Hippocampal formation (tissue), 2 donors: ENCODE measurements around the gene PTPRN2.

Experiments
- DNase-seq, 2 donors: peaks; one replicate each; lab custom pipeline; 2025; lab: John Stamatoyannopoulos, UW

The PTPRN2 gene

DNA sequence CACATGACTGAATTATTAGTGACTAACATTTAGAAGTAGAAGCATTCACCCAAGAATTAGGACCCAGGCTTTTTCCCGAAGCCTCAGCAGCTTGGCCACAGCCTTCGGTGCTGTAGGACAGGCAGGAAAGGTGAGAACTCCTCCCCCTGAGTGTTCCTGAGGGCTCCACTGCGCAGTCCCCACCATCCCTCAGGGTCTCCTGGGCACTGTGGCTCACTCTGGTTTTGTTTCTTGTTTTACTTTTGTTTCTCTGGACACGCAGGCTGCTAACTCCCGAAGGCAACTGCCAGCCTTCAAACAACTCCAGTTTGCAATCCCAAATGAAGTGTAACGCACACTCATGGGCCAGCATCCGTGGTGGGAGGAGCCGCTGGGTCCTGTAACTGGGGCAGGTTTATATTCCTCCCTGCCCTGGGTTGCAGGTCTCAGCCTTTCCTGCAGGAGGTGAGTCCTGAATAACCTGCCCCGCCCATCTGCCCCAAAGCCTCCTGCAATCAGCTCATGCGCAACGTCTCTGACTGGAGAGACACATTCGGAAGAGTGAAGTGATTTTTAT, 492.9 kb downstream of the PTPRN2 start:
- DNase-seq: no peak

GRCh38 chr7:158094046-158094445, 493.6 kb downstream of the PTPRN2 start:
- DNase-seq: no peak

GRCh38 chr7:158093156-158093796, 494.3 kb downstream of the PTPRN2 start:
- no peak for DNase-seq

- DNase-seq: no peak
These were observed 500.4 kb downstream of the PTPRN2 start for GRCh38 chr7:158087196-158087595.

DNA sequence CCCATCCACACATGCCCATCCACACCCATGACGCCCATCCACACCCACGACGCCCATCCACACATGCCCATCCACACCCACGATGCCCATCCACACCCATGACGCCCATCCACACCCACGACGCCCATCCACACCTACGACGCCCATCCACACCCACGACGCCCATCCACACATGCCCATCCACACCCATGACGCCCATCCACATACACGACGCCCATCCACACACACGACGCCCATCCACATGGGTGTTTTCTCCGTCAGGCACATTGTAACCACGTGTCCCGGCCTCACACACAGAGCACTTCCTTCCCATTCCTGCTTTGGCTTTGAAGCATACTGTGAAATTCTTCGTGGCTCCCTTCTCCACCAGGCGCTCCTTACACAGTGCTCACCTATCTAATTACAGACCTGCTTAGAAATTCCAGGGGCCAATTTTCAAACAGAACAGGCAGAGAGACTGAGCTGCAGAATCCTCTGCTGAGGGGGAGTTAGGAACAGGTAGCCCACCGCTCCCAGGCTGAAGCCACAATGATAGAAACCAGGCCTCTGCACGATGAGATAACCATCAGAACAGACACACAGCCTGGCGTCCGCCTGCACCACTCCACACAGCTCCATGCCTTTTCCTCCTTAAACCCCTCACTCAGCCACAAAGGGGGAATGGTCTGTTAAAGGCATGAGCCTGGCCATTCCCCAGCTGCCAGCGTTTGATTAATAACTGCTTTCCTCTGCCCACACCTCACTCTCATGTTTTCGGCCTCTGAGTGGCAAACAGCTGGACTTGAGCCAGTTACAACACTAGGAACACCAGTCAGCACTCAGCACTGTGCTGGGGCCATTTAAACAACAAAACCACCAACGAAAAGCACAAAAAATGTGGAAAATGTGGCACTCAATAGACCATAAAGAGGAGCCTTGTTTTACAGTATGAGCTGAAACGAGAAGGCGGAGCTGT, 501.6 kb downstream of the PTPRN2 start:
- DNase-seq: no peak

DNA sequence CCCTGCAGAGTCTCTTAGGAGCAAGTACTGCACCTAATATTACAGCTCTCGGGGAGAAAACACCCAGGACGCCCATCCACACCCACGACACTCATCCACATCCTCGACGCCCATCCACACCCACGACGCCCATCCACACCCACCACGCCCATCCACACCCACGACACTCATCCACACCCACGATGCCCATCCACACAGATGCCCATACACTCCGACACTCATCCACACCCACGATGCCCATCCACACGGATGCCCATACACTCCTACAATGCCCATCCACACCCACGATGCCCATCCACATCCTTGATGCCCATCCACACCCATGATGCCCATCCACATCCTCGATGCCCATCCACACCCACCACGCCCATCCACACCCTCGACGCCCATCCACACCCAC, 503.1 kb downstream of the PTPRN2 start:
- no peak for DNase-seq

DNA sequence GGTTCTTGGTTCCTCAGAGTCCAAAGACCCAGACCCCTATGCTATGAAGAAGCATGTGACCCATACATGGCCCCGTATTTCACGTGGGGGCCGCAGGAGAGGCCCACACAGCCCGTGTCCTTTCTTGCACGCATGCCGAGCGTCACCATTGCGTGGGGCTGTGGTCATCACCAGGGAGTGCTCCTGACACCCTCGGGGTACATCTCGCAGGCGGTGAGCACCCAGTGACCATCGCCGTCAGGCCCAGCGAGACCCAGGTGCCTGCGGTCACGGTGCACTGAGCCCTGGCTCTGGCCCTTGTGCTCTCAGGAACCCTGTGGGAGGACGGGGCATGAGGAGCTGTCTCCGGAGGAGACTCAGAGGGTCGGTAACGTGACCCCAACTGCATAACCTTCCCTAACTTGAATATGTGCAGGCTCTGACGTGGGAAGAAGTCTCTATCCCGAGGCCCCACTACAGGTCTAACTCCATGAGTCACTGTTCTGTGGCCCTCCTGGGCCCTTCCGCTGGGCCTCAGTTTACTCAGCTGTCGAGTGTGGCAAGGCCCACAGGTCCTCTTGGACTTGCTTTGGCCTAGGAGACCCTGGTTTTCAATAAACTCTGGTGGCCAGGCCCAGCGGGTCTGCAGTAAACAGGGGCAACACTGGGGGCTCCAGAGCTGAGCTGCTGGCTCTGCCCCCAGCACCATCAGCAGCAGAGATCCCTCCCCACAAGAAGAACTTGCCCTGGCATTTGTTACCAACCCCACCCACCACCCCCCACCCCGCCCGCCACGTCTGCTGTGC, 503.9 kb downstream of the PTPRN2 start:
- no peak for DNase-seq

GRCh38 chr7:158082761-158083160, 504.9 kb downstream of the PTPRN2 start:
- DNase-seq: no peak

DNA sequence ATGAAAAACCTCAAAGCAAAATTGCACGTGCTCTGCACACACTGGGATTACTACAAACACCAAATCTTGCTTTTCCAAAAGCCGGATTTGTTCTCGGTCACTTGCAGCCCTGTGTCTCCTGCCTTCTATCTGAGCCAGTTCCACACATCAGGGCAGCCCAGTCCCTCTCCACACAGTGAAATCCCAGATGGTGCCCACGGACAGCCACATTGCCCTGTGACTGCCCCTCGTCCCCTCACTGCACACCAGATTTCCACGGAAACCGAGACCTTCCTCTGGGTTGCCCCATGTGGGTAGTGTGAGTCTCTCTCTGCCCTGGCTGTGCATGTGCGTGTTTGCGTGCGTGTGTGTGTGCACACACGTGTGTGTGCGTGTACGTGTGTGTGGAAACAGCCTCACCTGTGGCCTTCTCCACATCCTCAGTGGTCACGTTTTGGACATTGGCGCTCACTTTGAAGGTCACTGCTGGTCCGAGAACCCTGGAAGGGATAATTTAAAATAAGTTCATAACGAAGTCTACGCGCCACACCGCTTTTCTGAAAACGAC, 506.7 kb downstream of the PTPRN2 start:
- DNase-seq: no peak

DNA sequence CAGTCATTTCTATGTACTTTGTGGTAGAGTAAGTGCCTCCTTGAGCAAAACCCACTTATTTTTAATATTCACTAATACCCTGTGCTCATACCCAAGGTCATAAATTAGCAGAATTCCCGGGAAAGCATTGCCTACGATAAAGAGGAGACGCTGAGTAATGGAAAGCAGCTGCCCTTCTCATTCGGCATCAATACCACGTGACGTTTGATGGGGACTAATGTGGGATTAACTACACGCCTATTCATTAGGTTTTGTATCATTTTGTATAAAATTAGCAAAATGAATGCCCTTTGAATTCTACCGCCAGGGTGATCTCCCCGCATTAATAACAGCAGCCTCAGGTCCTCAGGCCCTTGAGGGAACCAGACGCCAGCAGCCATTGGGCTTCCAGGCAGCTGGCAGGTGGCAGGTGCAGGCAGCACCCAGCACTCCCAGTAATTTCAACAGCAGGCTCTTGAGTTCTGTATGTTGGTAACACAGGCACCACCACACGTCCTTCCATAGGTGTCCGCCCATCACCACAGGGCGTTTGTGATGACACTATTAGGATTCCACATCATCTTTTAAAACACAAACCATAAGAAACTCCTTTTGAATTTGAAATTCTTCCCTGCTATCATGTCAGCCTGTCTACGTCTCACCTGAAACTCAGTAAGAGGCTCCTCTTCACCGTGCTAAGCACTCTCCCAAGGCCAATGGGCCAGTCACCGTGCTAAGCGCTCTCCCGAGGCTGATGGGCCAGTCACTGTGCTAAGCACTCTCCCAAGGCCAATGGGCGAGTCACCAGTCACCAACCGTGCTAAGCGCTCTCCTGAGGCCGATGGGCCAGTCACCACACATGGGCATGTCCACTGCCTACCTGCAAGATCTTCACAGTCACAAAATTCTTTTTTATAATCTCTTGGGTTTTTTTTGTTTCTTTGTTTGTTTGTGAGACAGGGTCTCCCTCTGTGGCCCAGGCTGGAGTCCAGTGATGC, 509.4 kb downstream of the PTPRN2 start:
- no peak for DNase-seq

DNA sequence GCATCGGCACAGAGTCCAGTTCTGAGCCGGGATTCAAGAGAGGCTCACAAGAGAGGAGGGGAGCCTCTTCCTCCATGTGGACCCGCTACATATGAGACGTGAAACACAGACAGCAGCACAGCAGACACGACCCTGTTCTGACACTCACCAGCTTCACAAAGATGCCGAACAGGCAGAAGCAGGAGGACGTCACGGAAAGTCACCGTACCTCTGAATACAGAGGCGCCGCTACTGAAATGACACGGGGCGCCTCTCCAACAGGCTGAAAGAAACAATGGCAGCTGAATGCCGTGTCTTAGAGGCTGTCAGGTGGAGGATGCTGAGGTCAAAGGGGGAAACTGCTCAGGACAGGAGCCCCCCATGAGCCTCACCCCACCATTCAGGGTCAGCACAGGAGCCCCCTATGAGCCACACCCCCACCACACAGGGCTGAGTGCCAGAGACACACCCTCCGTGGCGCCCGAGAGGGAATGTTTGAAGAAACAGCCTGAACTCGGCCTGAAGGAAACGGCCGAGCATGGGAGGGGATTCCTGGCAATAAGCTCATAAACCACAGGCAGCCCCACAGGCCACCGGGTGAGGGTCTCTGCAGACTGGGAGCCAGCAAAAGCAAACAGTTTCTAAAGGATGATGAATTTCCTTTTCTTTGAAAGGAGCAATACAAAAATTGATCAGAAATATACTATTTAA, 510.3 kb downstream of the PTPRN2 start:
- no peak for DNase-seq

- no peak for DNase-seq
These were observed 511.0 kb downstream of the PTPRN2 start for GRCh38 chr7:158076656-158077055.

DNA sequence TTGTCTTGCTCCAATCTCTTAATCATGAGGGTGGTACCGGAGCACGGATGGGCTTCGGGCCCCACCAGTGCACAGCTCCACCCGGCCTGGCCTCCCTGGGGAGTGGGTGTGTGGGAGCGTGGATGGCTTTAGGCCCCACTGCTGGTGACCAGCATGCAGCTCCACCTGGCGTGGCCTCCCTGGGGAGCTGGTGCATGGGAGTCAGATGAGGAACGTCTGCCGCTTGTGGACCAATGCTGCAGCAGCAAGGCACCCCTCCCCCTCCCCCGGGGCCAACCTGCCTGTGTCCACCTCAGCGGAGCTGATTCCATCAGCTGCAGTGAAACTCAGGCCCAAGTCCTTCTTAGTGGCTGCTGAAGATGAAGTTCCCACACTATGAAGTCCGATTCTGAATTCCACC, 511.4 kb downstream of the PTPRN2 start:
- no peak for DNase-seq

- no peak for DNase-seq
These were observed 512.0 kb downstream of the PTPRN2 start for GRCh38 chr7:158075633-158076001.

DNA sequence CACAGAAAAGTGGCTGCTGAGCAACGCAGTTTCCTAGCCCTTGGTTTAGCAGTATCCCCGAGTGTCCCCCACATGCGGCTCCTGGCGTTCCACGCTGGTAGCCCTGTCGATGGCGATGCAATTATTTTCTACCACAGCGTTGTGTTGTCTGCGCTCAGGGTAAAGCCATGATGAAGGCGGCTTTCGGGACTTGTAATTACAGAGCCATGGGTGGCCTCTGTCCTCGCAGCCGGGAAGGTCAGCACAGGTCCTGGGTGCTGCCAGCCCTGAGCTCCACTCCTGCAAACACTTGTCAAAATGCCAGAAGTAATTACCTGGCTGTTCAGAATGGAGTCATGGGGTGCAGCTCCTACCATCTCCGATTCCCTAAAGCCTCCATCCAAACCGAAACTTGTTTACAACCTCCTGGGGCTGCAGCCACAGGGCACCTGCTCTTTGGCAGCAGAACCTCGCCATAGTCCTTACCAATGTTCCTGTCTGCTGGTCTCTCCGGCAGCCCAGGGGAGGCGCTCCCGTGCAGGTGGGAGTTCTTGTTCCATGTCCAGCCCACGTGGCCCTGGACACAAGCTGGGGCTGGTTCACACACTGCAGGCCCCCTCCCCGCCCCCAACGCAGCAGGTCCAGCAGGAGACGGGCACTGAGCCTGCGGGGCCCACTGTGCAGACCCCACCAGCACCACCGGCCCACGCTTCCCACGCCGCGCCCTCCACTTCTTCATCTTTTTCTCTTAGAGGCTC, 512.6 kb downstream of the PTPRN2 start:
- DNase-seq: no peak

- DNase-seq: no peak
These were observed 513.5 kb downstream of the PTPRN2 start for GRCh38 chr7:158073845-158074840.

DNA sequence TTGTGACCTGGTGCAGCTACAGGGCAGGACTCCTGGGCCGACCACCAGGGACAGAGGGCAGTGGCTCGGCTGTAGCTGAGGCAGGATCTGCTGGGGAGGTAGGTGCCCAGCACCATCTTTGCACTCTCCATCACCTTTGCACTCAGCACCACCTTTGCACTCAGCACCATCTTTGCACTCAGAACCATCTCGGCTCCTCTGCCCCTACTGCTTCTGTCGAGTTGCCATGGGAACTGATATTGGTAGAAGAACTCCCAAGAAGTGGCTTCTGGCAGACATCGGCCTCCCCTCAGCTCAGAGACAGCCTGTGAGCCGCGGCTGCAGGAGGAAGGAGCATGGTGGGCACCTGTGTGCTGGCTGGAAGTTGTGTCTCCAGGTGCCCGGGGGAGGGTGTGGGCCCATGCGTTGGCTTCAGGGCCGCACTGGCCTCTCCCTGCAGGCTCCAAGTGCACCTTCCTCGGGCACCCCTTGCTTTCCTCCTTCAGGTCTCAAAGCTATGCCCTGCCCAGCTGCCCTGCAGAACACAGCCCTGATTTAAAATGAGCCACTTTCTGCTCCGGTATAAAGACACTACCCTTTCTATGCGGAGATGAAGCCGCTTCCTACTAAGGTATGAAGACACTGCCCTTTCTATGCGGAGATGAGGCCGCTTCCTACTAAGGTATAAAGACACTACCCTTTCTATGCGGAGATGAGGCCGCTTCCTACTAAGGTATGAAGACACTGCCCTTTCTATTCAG, 514.5 kb downstream of the PTPRN2 start:
- DNase-seq: no peak
